Subcutaneous abdominal adipose tissue (tissue), 5 donors: Measurements from ENCODE around the gene TMEM43.

ENCODE experiments used
- H3K27ac ChIP-seq: one replicate; pipeline ENCODE4 v1.7.0; 2013; ENCODE audit warnings: low read depth, mild to moderate bottlenecking, inconsistent platforms, low read length, moderate library complexity
- H3K27me3 ChIP-seq, 5 donors: one replicate each; pipeline ENCODE4 v1.7.0; 2013; ENCODE audit warnings: low read length in 5 of 5, inconsistent platforms in 1 of 5; ENCODE audit not compliant: control insufficient read depth in 5 of 5, insufficient read depth in 4 of 5
- H3K36me3 ChIP-seq, 5 donors: one replicate each; pipeline ENCODE4 v1.7.0; 2013; ENCODE audit warnings: low read length in 5 of 5; ENCODE audit not compliant: control insufficient read depth in 5 of 5, insufficient read depth in 5 of 5
- H3K4me1 ChIP-seq, 5 donors: one replicate each; pipeline ENCODE4 v1.7.0; 2013; ENCODE audit warnings: low read length in 5 of 5, mild to moderate bottlenecking in 3 of 5, moderate library complexity in 1 of 5; ENCODE audit not compliant: control insufficient read depth in 5 of 5, insufficient read depth in 5 of 5
- H3K4me3 ChIP-seq, 5 donors: one replicate each; pipeline ENCODE4 v1.7.0; 2013; ENCODE audit warnings: low read length in 5 of 5, low read depth in 1 of 5
- H3K9ac ChIP-seq, 5 donors: one replicate each; pipeline ENCODE4 v1.7.0; 2013; ENCODE audit warnings: low read length in 5 of 5, mild to moderate bottlenecking in 4 of 5, moderate library complexity in 3 of 5
- H3K9me3 ChIP-seq, 5 donors: one replicate each; pipeline ENCODE4 v1.7.0; 2013; ENCODE audit warnings: low read length in 5 of 5; ENCODE audit not compliant: control insufficient read depth in 5 of 5
- donor health status: healthy.
- donor health status: healthy.
- donor health status: healthy.
- donor health status: healthy.
- donor health status: healthy.

The TMEM43 gene

DNA sequence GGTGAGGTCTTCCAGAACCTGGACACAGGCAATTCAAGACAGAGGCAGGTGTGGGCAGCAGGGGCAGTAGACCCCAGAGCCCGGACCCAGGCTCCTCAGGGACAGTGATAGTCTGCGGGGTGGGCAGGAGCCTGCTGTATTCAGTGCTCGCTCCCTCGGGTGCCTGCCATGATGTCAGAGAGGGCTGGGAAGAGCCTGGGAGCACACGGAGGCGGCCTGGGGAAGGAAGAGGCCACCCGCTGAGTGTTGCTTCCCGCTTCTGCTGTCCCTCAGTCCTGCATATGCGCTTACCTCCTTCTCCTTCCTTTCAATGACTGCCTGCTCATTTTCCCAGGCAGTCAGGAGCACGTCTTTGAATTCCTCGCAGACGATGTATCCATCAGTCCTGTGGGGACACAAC is 22.8 kb downstream of the TMEM43 start:
- Histone ChIP-seq H3K4me3 (no peak overlapping the region), H3K27ac (no peak overlapping the region), H3K9ac (peak overlapping the region in 1 of 5 donors; percentile 17), H3K27me3 (no peaks in the 10 kb centered on the region), H3K36me3 (peaks cover 0 to 70% (median 50%) of the 10 kb centered on the region in 5 donors), H3K9me3 (no peaks in the 10 kb centered on the region), H3K4me1 (peaks cover 14 to 51% (median 44%) of the 10 kb centered on the region in 5 donors)

DNA sequence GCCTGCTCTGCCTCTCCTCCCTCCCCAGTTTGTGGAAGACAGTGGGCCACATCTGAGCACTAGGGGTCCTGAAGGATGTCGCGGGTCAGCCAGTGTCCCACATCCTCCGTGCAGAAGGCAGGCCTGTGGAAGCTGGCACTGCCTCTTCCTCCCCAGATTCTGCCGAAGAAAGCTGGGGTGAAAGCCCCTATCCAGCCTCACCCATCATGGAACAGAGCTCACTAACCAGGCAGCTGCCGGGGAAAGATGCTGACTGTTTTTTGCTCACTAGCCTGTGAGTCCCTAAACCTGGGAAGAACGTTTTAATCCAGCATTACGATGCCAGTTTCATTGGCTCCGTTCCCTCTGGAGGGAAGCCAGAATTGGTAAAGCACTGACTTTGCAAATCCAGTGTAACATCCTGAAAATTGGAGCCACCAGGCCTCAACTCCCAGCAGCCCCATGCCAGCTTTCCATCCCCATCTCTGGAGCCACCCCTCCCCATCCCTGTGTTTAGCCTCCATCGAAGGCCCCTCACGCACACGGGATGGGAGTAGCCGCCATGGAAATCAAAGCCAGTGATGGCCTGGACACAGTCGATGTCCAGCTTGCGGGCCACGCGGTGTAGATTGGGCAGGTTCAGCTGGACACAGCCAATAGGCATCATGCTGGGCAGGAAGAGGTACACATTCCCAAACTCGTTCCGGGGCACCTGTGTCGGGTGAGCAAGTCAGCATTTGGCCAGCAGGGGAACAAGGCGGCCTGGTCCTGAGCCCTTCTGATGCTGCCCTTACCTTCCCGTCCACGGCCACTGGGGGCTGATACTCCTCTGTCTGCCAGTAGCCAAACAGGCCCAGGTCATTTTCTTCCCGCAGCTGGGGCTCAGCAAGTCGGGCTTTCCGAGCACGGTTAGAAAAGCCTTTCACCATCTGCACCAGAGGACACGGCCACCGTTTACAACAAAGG is 23.5 kb downstream of the TMEM43 start:
- Histone ChIP-seq H3K4me1 (peaks cover 10 to 47% (median 40%) of the 10 kb centered on the region in 5 donors), H3K27me3 (no peaks in the 10 kb centered on the region), H3K9me3 (no peaks in the 10 kb centered on the region), H3K4me3 (no peak overlapping the region), H3K36me3 (peaks cover 0 to 71% (median 55%) of the 10 kb centered on the region in 5 donors), H3K9ac (peak overlapping the region in 1 of 5 donors; percentile 17), H3K27ac (no peak overlapping the region)

DNA sequence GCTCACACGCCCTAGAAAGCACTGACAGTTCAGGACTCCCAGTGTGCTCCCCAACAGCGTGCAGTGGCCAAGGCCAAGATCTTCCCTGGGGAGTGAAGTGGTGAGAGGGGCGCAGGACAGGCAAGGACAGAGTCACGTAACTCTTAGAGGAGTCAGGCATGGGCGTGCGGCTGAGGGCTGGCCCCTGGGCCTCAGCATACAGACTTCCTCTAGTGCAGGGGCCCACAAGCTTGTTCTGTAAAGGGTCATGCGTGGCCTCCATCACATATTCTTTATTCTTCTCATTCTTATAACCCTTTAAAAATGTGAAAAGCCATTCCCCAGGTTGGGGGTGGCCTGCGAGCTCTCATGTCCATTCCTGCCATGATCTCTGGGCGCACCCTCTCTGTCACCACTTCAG is 25.2 kb downstream of the TMEM43 start:
- Histone ChIP-seq H3K27me3 (no peaks in the 10 kb centered on the region), H3K36me3 (peaks cover 0 to 81% (median 71%) of the 10 kb centered on the region in 5 donors), H3K4me1 (peaks cover 6 to 33% (median 26%) of the 10 kb centered on the region in 5 donors), H3K4me3 (no peak overlapping the region), H3K27ac (no peak overlapping the region), H3K9ac (no peak overlapping the region), H3K9me3 (no peaks in the 10 kb centered on the region)

GRCh38 chr3:14150491-14151230 is 25.8 kb downstream of the TMEM43 start:
- no peaks in the 10 kb centered on the region for H3K9me3 ChIP-seq

GRCh38 chr3:14151471-14152083 is 26.7 kb downstream of the TMEM43 start:
- no peak overlapping the region for H3K4me3 ChIP-seq
- H3K4me1 ChIP-seq: peaks cover 0 to 18% (median 12%) of the 10 kb centered on the region in 5 donors
- no peak overlapping the region for H3K9ac ChIP-seq
- peaks cover 2 to 80% (median 68%) of the 10 kb centered on the region in 5 donors for H3K36me3 ChIP-seq
- H3K9me3 ChIP-seq: no peaks in the 10 kb centered on the region
- no peaks in the 10 kb centered on the region for H3K27me3 ChIP-seq
- H3K27ac ChIP-seq: no peak overlapping the region

More at GRCh38 chr3:14150491-14151230, 25.8 kb downstream of the TMEM43 start:
- Histone ChIP-seq H3K9ac (no peak overlapping the region), H3K4me3 (no peak overlapping the region), H3K4me1 (peaks cover under 1 to 27% (median 20%) of the 10 kb centered on the region in 5 donors), H3K27ac (no peak overlapping the region), H3K36me3 (peaks cover 0 to 80% (median 70%) of the 10 kb centered on the region in 5 donors), H3K27me3 (no peaks in the 10 kb centered on the region)

GRCh38 chr3:14152233-14152962 is 27.5 kb downstream of the TMEM43 start:
- Histone ChIP-seq H3K27ac (no peak overlapping the region), H3K4me3 (no peak overlapping the region), H3K36me3 (peaks cover 8 to 80% (median 69%) of the 10 kb centered on the region in 5 donors), H3K27me3 (no peaks in the 10 kb centered on the region), H3K9ac (no peak overlapping the region), H3K9me3 (no peaks in the 10 kb centered on the region), H3K4me1 (peaks cover 0 to 11% (median 7%) of the 10 kb centered on the region in 5 donors)

DNA sequence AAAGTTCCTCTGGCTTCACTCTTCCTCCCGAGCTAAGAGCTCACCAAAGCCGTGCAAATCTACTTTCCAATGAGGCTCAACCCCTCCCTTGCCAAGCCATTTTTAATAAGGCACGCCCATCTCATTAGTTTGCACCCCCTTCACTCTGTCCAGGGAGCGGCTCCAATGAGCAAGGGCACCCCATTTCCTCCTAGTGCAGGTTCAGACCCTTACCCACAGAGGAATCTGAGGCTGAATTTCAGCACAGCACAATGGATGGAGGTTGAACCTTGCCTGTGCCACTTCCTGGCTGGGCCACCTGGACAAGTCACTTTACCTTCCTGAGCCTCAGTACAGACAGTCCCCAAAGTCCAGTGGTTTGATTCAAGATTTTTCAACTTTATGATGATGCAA is 28.1 kb downstream of the TMEM43 start:
- H3K27me3 ChIP-seq: no peaks in the 10 kb centered on the region
- H3K27ac ChIP-seq: no peak overlapping the region
- H3K4me3 ChIP-seq: no peak overlapping the region
- no peaks in the 10 kb centered on the region for H3K9me3 ChIP-seq
- H3K4me1 ChIP-seq: peaks cover 0 to 6% (median 4%) of the 10 kb centered on the region in 5 donors
- no peak overlapping the region for H3K9ac ChIP-seq
- peaks cover 8 to 80% (median 69%) of the 10 kb centered on the region in 5 donors for H3K36me3 ChIP-seq

DNA sequence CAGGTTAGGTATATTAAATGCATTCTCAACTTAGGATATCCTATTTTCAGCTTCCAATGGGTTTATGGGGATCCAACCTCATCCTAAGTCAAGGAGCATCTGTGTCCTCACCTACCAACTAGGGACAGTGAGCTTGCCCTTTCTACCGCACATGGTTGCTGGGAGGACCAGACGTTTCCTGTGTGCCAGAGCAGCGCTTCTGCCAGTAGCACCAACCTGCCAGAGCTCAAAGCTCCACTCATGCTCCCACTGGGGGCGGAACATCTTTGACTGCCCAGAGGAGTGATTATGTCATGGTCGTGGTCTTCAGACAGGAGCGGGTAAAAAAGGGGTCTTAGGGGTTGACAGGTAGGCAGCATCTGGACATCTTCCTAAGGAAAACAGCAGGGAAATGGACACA is 28.8 kb downstream of the TMEM43 start:
- H3K36me3 ChIP-seq: peaks cover 9 to 80% (median 69%) of the 10 kb centered on the region in 5 donors
- H3K9ac ChIP-seq: no peak overlapping the region
- H3K4me1 ChIP-seq: no peaks in the 10 kb centered on the region
- H3K27ac ChIP-seq: no peak overlapping the region
- no peaks in the 10 kb centered on the region for H3K9me3 ChIP-seq
- no peaks in the 10 kb centered on the region for H3K27me3 ChIP-seq
- H3K4me3 ChIP-seq: no peak overlapping the region

GRCh38 chr3:14154276-14154675 is 29.4 kb downstream of the TMEM43 start:
- Histone ChIP-seq H3K27ac (no peak overlapping the region), H3K36me3 (peaks cover 14 to 87% (median 73%) of the 10 kb centered on the region in 5 donors), H3K9me3 (no peaks in the 10 kb centered on the region), H3K27me3 (no peaks in the 10 kb centered on the region), H3K4me3 (no peak overlapping the region), H3K9ac (no peak overlapping the region), H3K4me1 (no peaks in the 10 kb centered on the region)
